NCI-H69 (cell line): ENCODE data around the gene LMCD1.

ENCODE experiments used
- DNase-seq: peaks from one replicate; lab custom pipeline; 2025; lab: John Stamatoyannopoulos, UW

The LMCD1 gene

DNA sequence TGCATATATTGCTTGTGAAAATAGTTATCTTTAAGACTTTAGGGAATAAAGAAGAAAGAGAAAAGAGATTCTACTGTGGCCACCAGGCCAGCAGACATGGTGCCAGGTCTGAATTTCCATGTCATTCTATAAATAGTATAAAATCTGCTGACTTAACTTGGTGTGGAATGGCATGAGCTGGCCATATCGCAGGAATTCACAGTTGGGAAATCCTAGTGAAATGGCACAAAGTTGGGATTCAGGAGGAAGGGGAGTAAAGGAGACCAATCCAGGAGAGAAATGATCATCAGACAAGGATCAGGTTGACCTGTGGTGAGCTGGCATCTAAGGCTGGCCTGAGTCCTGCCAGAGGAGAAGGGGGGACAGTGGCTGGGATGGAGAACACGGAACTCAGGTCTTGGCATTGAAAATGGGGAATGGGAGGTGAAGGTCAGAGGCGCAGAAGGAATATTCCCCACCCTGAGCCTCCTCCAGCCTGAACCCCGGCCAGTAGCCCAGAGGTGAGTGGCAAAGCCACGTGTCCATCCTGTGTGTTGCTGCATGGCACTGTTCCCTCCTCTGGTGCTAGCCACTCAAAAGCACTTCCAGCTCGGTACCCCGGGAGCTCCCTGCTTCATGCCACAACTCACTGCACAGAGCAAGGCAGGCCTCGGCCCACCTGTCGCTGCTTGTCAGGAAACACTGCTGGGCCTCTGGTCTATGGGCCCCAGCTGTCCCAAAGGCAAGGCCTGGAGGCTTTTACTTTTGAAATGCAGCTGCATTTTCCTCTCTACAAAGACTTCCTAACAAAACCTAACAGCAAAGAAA is 91.6 kb downstream of the LMCD1 start:
- no peak for DNase-seq

DNA sequence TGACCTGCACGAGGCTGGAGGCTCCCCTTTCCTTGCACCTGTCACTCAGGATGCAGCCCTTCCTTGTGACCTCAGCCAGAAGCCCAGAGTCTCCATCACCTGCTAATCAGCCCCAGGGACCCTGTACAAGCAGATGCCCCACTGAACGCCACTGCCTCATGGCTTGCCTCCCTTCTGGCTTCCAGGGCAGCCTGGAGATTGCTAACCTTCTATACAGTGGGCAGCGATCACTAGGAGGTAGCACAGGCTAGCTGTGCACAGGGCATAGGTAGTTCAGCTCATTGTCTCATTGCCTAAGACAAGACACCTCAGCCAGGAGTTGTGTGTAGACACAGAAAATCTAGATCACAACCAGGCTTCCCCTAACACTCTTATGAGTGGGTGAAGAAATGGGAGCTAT is 93.6 kb downstream of the LMCD1 start:
- no peak for DNase-seq

DNA sequence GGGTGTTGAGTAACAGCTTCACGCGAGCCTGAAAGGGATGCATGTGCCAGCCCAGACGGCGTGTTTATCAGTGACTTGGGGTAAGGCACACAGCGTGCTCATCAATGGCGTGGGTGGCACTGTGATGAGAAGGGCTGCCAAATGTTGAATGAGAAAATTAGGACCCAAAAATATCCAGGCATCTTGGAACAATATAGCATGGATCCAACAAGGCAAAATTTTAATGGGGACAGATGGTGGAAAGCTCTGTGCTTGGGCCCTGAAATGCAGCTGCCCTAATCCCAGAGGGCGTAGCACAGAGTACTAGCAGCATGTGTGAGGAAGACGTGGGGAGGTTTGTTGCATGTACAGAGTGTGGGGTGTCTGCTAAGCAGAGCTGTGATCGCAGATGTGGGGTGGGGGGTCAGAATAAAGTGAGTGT is 94.1 kb downstream of the LMCD1 start:
- DNase-seq: no peak

DNA sequence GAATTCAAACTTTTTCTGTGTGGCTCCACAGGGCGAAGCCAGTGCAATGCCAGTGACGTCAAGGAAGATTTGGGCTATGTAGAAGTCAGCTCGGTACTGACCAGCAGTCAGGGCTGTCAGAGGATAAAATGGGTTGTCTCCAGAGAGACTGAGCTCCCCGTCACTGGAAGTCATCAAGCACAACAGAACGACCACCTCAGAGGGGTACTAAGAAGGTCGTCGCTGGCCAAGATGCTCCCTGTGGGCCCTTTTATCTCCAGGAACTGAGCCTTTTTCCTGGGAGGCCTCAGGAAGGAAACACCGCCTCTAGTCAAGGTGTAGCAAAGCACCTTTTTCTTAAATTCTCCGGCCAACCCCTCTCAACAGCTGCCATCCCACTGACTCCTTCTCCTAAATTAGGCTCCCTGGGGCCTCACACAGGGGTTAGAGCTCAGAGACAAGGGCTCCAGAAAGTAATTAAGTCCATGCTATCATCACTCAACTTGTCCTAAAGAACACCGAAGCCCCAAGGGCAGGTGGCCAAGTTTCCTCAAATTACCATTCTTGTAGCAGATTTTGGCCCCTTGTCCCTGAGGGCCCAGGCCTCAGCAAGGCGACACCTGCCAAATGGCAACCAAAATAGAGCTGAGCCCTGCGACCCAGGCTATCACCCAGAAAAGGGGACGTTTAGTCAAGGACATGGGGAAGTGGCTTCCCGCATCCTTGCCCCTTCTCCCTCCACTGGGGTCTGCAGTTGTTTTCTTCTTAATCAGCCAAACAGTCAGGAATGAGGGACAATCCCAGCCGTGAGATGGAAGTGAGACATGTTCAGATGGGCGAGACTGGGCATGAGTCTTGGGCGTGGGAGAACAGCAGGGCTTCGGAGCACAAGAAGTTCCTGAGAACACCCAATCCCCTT is 94.9 kb downstream of the LMCD1 start:
- no peak for DNase-seq

DNA sequence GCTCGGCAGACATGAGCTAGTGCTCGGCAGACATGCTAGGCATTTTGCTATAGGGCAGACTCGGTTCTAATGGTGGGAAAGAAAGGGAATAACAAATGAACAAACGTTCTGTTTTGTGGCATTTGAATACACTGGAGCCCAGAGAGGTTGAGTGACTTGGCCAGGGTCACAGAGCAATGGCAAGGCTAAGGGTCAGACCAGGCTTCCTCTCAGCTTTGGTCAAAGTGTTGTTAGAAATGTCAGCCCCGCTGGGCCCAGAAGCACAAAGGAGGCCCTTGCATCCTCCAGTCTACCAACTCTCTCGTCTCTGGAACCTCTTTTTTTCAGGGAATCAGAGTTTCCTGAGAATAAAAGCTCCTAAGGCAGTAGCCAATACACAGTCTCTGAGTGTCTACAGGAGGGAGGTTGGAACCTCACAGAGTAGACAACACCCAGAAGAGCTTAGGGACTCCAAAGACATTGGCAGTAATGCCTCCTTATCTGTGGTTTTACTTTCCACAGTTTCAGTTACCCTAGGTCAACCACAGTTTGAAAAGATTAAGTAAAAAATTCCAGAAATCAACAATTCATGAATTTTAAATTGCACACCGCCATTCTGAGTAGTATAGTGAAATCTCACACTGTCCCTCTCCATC is 95.7 kb downstream of the LMCD1 start:
- DNase-seq: no peak

DNA sequence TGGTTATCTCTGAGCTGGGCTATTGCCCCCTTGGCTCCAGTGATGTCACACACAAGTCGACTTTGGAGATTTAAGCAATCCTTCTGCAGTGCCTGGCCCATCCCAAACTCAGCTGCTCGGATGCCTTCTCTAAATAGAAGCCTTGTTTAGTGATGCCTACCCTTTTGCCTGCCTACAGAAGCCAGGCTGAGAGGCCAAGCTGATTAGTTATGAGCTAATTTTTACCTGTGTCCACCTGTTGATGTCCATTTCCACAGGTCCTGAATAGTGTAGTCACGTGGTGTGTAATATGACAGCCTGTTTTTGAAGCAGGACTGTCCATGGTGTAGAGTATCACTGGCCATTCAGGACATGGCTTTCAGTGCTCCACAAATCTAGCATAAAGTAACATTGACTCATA is 97.5 kb downstream of the LMCD1 start:
- no peak for DNase-seq

DNA sequence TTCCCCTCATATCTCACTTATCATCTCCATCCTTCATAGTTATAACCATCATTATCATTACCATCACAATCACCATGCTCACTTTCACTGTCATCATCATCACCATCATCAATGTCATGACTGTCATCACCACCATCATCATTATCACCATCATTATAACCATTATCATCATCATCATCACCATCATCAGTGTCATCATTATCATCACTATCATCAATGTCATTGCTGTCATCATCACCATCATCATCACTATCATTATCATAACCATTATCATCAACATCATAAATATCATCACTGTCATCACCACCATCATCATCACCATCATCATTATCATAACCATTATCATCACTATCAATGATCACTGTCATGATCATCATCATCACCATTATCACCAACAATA is 98.8 kb downstream of the LMCD1 start:
- no peak for DNase-seq

DNA sequence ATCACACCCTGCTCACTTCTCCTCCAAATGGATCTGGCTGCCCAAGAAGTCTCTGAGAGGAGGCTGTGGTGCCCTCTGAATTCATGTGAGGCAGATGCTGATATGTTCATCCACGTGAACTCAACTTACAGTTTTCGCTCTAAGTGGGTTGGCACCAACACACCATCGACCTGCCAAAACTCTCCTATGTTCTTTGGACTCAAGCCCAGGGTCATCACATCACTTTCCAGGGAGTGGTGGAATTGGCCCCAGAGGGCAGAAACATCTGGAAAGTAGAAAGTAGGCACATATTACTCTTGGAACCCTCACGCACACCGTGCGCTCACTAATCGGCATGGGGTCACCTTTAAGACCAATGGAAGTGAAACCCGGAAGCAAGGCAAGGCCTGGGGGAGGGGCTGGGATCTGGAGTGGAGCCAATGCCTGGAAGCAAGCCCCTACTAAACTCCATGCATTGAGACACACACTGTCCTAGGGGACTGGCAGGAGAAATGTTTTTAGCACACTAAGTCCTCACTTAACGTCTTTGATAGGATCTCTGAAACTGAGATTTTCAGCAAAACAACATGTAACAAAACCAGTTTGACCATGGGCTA is 101.6 kb downstream of the LMCD1 start:
- DNase-seq: no peak

DNA sequence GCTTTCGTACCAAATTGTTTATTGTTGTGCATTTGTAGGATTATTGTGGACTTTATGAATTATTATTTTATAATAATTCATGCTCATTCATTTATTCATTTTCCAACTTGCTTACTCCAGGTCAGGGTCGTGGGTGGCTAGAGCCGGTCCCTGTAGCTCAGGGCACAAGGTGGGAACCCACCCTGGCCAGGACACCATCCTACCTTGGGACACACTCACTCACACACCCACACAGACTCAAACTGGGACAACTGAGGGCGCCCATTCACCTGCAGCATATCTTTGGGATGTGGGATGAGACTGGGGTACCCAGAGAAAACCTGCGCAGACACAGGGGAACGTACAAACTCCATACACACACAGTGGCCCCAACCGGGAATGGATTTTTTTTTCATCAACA is 102.4 kb downstream of the LMCD1 start:
- no peak for DNase-seq

DNA sequence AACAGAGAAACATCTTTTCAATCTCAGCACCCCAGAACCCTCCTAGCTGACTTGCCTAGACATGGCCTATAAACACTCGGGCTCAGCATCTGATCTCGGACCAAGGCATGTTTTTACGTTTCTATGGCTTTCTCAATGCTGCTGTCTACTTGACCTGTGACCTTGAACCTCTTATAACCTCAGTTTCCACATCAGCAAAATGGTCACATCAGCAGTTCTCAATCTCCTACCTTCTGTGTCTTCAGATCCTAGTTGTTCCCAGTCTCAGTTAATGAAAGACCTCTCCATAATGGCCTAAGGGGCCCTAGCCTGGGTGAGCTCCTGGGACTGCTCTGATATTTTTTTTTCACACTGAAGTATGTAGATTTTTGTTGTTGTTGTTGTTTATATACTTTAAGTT is 103.4 kb downstream of the LMCD1 start:
- no peak for DNase-seq

DNA sequence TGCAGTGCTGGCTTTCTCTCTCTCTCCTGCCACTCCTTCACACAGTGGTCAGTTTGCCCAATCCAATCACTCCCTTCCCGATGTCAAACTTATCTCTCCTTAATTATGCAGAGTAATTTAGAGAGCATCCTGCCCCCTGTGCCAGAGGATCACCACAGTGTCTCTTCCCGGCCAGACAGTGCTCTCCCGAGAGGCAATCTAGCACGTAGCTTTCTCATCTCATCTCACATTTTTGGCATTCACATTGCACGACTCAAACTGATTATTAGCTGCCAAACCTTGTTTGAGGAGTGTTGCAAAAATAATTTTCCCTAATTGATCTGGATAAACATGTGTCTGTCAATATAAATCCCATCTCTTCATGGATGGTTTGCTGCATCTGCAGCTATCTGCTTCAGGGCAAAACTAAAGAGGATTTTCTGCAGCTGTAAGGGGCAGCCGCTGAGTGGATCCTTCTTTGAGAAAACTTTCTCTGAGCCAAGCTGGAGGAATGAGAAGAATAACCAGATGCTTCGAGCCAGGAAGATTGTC is 105.1 kb downstream of the LMCD1 start:
- no peak for DNase-seq

DNA sequence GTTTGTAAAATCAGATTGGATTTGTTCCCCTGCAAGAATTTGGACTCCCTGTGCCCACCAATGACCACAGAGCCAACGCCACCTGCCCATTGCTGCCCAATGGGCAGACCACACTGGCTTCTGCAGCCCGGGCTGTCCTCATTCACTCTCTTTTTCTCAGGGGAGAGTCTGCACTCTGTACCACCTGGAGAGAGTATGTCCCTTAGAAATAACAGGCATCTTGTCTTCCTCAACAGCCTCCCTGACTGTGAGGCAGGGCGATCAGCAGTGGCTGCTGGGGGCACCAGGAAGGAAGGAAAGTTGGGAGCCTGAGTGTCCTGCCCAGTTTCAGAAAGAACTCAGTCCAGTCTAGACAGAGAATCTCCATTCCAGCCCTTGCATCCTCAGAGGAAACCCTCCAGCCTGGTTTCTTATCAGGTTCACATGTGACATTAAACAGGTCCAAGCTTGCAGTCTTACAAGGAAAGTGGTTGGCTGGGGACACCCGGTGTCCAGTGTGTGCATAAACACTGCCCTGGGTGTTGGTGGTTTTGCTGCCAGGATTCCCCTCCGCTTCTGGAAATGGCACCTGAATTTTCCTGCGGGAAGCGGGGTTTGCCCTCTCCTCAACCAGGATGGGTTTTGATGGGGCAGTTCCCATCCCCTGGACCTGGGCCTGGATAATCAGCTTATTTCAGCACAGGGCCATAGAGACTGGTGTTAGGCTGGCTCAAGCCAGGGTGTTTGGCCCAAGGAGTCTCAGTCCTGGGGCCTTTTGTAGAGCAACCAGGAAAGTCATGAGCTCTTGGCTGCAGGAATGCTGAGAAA is 105.8 kb downstream of the LMCD1 start:
- peak; percentile 9 for DNase-seq

DNA sequence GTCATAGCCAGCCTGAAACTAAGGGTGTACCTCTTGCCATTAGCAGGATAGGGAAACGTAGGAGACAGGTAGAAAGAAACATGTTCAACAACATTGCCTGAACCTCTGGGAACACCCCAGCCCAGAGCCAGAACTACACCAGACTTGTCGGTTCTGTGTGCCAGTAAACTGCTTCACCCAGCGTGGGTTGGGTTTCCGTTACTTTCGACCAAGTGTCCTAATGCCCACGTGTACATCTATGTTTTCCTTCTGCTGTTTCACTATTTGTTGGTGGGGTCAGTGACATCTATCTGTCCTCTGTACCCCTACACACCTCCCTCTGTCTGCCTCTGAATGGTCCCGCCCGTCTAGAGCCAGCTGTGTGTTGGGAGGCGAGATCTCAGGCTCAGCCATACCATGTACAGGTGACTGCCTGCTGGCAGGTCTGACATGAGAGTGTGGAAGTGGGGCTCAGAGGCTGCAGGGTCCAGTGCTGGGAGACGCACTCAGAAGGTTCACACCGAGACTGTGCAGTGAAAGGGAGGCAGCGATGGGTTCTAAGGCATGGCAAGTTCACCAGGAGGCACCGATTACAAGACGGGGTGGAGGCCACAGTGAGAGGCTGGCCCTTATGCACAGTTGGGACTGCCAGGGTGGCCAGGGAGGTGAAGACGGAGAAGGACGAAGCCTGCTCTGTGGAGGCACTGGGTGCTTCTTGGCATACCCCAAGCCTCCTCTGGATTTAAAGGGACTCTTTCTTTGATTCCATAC is 106.6 kb downstream of the LMCD1 start:
- DNase-seq: no peak

DNA sequence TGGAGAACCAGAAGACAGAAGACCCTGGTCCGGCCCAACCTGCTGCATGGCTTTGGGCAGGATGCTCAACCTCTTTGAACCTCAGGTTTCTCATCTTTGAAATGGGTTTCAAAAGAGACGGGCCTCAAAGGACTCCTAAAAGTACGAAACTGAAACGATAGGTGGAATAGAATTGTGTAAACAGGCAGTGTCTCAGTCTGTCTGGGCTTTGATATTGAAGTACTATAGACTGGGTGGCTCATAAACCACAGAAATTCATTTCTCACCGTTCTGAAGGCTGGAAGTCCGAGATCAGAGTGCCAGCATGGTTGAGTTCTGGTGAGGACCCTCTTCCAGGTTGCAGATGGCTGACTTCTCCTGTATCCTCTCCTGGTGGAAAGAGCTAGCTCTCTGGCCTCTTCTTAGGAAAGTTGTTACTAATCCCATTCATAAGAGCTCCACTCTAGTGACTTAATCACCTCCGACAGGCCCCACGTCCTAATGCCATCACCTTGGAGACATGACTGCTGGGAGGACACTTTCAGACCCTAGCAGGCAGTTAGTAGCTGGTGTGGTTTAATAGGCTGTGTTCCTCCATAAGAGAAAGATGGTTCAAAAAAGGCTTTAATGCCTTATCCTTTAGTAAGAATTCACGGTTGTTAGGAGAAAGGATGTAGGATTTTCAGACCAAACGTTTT is 107.3 kb downstream of the LMCD1 start:
- DNase-seq: no peak

DNA sequence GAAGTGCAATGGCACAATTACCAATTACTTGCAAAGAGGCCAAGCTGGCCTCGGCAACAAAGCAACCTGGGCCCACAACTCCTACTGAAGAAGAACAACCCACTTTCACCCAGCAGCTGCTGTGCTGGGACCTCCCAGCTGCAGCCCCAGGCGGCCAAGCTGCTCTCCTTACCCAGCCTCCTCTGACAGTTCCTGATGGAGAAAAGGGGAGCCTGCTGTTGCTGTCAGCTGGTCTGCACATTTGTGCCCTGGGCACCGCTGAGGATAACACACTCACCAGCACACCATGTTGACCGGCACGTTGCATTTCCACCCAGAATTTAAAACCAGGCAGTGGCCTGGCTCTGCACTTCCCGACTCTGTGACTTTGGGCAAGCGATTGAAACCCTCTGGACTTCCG is 109.3 kb downstream of the LMCD1 start:
- no peak for DNase-seq

DNA sequence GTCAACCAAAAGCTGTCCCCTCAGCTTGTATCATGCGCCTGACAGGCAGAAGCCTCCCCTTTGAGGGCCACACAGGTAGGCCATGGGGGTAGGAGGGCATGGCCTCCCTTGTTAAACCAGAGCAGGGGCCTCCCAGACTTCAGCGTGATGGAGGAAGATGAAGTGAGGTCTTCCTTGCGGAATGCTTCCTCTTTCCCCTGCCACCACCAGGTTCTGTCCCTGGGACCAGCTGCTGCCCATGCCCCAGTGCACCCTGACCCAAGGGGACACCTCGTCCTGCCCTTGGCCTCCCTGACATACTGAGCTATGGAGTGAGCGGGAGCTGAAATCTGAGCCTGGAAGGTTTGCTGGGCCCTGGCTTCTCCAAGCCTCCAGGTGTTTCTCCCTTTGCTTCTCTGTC is 116.3 kb downstream of the LMCD1 start:
- no peak for DNase-seq

DNA sequence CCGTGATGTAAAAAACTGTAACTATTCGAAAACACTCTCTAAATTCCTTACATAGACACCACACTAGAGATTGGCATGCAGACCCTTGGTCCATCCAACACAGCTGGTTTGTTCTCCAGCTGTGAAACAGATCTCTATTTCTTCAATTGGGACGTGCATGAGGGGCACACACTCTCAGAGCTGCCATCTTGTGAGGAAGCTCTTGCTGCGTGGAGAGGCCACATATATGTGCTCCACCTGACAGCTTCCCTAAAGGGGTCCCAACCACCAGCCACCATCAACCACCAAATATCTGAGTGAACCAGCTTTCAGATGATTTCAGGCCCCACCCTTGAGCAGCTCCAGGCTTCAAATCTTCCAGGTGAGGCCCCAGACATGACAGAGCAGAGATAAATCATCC is 117.3 kb downstream of the LMCD1 start:
- no peak for DNase-seq

DNA sequence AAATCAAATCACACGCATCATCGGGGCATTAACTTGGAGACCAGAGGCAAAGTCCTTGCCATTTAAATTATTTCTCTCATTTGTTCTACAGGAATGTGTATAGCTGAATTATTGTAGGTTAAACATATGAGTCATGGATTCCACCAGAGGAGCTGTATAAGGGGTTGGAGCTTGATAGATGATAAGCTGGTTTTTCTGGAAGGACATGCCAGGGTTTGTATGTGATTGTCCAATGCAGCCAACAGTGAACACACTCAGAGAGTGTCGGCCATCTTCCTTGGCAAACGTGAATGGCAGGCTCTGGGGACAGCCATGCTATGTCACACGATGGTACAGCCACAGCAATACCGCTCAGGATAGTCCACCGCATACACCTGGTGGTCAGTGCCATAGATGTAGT is 117.9 kb downstream of the LMCD1 start:
- no peak for DNase-seq

DNA sequence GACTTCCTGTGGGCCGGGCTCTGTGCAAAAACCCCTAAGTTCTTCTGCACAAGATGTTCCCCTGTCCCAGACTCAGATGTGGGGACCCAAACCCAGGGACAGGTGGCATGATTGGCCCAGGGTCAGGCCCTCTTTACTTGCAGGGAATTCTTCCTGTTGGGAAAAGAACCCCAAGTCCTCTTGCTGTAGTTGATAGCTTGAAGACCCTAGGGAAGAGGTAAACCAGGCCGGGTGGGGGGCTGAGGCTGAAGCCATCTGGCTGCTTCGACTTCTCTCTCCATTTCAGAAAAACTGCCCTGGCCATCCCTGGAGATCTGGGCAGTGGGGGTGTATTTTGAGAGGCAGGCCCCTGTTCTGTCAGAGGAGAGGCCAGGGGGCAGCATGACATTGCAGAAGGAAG is 119.5 kb downstream of the LMCD1 start:
- DNase-seq: no peak

DNA sequence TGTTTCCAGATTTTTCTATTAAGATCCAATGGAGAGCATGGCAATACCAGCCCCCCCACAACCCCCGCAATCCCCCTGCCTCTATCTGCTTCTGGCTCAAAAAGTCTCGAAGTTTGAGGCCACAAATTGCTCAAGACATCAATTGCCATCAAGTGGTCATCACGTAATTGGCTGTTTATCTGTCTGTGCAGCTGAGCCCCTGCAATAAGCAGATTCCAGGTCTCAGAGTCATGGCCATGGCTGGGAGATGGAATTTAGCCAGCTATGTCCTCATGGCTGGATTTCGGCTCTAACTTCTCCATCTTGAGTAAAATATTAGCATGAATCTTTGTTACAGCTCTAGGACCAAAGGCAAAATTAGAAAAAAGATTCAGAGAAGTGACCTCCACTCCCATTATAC is 120.2 kb downstream of the LMCD1 start:
- DNase-seq: no peak
